Measurements from ENCODE around the gene FREM2.

FREM2 gene

DNA sequence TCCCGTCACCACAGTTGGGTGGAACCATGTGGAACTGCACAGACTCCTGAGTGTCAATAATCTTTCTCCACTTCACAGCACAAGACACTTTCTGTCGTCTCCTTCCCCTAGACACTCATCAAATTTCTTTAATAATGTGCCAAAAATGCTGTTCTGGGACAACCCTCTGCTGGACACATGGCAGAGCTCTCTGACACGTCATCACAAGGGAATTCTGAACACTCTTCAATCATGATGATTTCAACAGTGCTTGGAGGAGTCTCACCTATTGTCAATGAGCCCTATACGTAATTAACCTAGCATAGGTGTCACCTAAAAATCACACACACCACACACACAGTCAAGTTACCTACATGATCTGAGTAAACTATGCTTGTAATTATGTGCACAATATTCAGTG, 162.4 kb downstream of the FREM2 start:
- Histone ChIP-seq H3K9ac (ENCODE audit: low read depth in 1 of 2, low read length in 2 of 2) (no peak overlapping the region), H3K36me3 (ENCODE audit: control insufficient read depth in 1 of 2, insufficient read depth in 2 of 2, low read length in 2 of 2) (no peaks in the 10 kb centered on the region), H3K27ac (ENCODE audit: low read depth, low read length) (no peak overlapping the region), H3K9me3 (ENCODE audit: control insufficient read depth in 1 of 2, low read length in 2 of 2) (no peaks in the 10 kb centered on the region), H3K4me3 (ENCODE audit: low read depth in 1 of 2, low read length in 2 of 2) (no peak overlapping the region), H3K4me1 (ENCODE audit: control insufficient read depth in 1 of 2, insufficient read depth in 2 of 2, low read length in 2 of 2) (no peaks in the 10 kb centered on the region), H3K27me3 (ENCODE audit: control insufficient read depth in 1 of 2, insufficient read depth in 2 of 2, low read length in 2 of 2) (no peaks in the 10 kb centered on the region)

DNA sequence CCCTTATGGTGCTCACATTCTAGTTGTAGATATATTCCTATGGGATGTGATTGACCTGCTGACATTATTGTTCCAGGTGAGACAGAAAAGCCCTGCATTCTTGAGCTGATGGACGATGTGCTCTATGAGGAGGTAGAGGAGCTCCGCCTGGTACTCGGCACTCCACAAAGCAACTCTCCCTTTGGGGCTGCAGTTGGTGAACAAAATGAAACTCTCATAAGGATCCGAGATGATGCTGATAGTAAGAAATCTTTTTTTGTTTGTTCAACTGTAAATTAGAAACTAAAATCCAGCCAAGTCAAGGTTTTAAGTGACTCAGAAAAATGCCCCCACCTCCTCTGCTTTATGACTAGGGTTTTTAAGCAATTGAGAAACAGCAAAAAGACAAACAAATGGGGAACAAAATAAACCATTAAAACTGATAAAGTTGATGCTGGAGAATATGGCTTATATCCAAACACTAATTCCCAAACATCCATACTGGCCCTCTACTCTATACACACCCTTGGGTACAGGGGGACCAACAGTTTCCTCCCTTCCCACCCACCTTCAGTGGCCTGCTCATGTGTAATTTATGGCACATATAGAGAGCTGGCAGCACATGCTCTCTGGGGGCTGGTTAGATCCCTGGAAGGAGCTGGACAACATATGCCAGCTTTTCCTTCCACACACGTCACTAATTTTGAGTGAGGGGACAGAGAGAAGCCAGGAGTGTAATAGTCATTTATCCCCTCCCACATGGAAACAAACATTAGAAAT, 164.2 kb downstream of the FREM2 start:
- Histone ChIP-seq H3K4me3 (ENCODE audit: low read depth in 1 of 2, low read length in 2 of 2) (no peak overlapping the region), H3K27ac (ENCODE audit: low read depth, low read length) (no peak overlapping the region), H3K4me1 (ENCODE audit: control insufficient read depth in 1 of 2, insufficient read depth in 2 of 2, low read length in 2 of 2) (no peaks in the 10 kb centered on the region), H3K9ac (ENCODE audit: low read depth in 1 of 2, low read length in 2 of 2) (no peak overlapping the region), H3K36me3 (ENCODE audit: control insufficient read depth in 1 of 2, insufficient read depth in 2 of 2, low read length in 2 of 2) (no peaks in the 10 kb centered on the region), H3K9me3 (ENCODE audit: control insufficient read depth in 1 of 2, low read length in 2 of 2) (no peaks in the 10 kb centered on the region), H3K27me3 (ENCODE audit: control insufficient read depth in 1 of 2, insufficient read depth in 2 of 2, low read length in 2 of 2) (no peaks in the 10 kb centered on the region)

DNA sequence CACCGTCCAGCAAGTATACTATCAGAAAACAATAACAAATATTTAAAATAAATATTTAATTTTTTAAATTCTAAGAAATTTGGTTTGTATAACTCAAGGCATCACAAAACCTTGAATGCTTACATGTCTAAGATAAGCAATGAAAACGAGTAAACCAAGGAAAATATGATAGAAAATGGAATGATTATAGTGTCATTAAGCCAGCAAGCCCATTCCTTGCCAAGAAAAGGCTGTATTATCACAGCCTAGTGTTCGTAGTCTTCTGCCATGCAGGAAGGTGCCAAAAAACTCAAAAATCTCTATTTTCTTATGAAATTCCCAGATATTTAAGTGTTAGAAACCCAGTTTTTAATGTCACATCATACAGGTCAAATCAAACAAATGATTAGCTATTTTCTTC, 167.3 kb downstream of the FREM2 start:
- Histone ChIP-seq H3K27ac (ENCODE audit: low read depth, low read length) (no peak overlapping the region), H3K9ac (ENCODE audit: low read depth in 1 of 2, low read length in 2 of 2) (no peak overlapping the region), H3K4me1 (ENCODE audit: control insufficient read depth in 1 of 2, insufficient read depth in 2 of 2, low read length in 2 of 2) (no peaks in the 10 kb centered on the region), H3K27me3 (ENCODE audit: control insufficient read depth in 1 of 2, insufficient read depth in 2 of 2, low read length in 2 of 2) (no peaks in the 10 kb centered on the region), H3K36me3 (ENCODE audit: control insufficient read depth in 1 of 2, insufficient read depth in 2 of 2, low read length in 2 of 2) (no peaks in the 10 kb centered on the region), H3K9me3 (ENCODE audit: control insufficient read depth in 1 of 2, low read length in 2 of 2) (no peaks in the 10 kb centered on the region), H3K4me3 (ENCODE audit: low read depth in 1 of 2, low read length in 2 of 2) (no peak overlapping the region)

DNA sequence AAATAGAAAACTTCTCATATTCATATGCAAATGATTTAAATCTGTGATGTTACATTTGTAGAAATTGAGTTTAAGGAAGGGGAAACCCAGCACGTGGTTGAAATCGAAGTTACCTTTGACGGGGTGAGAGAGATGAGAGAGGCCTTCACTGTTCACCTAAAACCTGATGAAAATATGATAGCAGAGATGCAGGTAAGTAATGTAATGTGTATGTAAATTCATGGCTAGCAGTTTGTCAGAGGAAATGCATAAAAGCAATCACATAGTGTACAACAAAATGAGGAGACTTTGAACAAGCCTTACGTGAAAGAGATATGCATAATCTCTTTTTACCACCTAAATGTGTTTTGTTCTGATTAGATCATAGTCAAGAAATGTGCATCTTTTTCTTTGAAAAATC, 169.2 kb downstream of the FREM2 start:
- H3K27me3 ChIP-seq (ENCODE audit: control insufficient read depth in 1 of 2, insufficient read depth in 2 of 2, low read length in 2 of 2): no peaks in the 10 kb centered on the region
- no peak overlapping the region for H3K9ac ChIP-seq (ENCODE audit: low read depth in 1 of 2, low read length in 2 of 2)
- no peaks in the 10 kb centered on the region for H3K4me1 ChIP-seq (ENCODE audit: control insufficient read depth in 1 of 2, insufficient read depth in 2 of 2, low read length in 2 of 2)
- no peaks in the 10 kb centered on the region for H3K9me3 ChIP-seq (ENCODE audit: control insufficient read depth in 1 of 2, low read length in 2 of 2)
- no peak overlapping the region for H3K4me3 ChIP-seq (ENCODE audit: low read depth in 1 of 2, low read length in 2 of 2)
- no peak overlapping the region for H3K27ac ChIP-seq (ENCODE audit: low read depth, low read length)
- no peaks in the 10 kb centered on the region for H3K36me3 ChIP-seq (ENCODE audit: control insufficient read depth in 1 of 2, insufficient read depth in 2 of 2, low read length in 2 of 2)

DNA sequence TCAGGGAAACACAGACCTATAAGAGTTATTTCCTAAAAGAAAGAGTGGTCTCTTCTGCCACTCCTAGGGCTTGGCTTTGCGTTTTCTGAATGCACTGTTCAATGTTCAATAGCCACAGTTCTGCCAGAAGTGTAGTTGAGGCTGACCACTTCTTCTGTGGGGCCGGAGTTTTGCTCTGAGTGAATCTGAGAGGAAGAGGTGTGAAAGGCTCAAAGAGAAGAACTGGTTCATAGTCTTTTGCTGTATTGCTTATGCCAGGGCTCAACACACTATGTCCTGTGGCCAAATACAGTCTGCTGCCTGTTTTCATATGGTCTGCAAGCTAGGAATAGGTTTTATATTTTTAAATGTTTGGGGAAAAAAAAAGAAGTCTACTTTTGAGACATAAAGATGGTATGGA, 175.6 kb downstream of the FREM2 start:
- Histone ChIP-seq H3K4me3 (ENCODE audit: low read depth in 1 of 2, low read length in 2 of 2) (no peak overlapping the region), H3K36me3 (ENCODE audit: control insufficient read depth in 1 of 2, insufficient read depth in 2 of 2, low read length in 2 of 2) (no peaks in the 10 kb centered on the region), H3K9ac (ENCODE audit: low read depth in 1 of 2, low read length in 2 of 2) (no peak overlapping the region)

GRCh38 chr13:38863536-38863935, 176.7 kb downstream of the FREM2 start:
- peaks cover 0 to 3% of the 10 kb centered on the region in 2 donors for H3K27me3 ChIP-seq (ENCODE audit: control insufficient read depth in 1 of 2, insufficient read depth in 2 of 2, low read length in 2 of 2)
- H3K4me1 ChIP-seq (ENCODE audit: control insufficient read depth in 1 of 2, insufficient read depth in 2 of 2, low read length in 2 of 2): peaks cover 0 to 1% of the 10 kb centered on the region in 2 donors
- H3K4me3 ChIP-seq (ENCODE audit: low read depth in 1 of 2, low read length in 2 of 2): no peak overlapping the region
- H3K27ac ChIP-seq (ENCODE audit: low read depth, low read length): no peak overlapping the region
- H3K9me3 ChIP-seq (ENCODE audit: control insufficient read depth in 1 of 2, low read length in 2 of 2): no peaks in the 10 kb centered on the region
- H3K36me3 ChIP-seq (ENCODE audit: control insufficient read depth in 1 of 2, insufficient read depth in 2 of 2, low read length in 2 of 2): no peaks in the 10 kb centered on the region
- no peak overlapping the region for H3K9ac ChIP-seq (ENCODE audit: low read depth in 1 of 2, low read length in 2 of 2)

More for the DNA sequence above, 175.6 kb downstream of the FREM2 start:
- H3K27me3 ChIP-seq (ENCODE audit: control insufficient read depth in 1 of 2, insufficient read depth in 2 of 2, low read length in 2 of 2): peaks cover 0 to 3% of the 10 kb centered on the region in 2 donors
- H3K4me1 ChIP-seq (ENCODE audit: control insufficient read depth in 1 of 2, insufficient read depth in 2 of 2, low read length in 2 of 2): no peaks in the 10 kb centered on the region
- H3K9me3 ChIP-seq (ENCODE audit: control insufficient read depth in 1 of 2, low read length in 2 of 2): no peaks in the 10 kb centered on the region
- H3K27ac ChIP-seq (ENCODE audit: low read depth, low read length): no peak overlapping the region

DNA sequence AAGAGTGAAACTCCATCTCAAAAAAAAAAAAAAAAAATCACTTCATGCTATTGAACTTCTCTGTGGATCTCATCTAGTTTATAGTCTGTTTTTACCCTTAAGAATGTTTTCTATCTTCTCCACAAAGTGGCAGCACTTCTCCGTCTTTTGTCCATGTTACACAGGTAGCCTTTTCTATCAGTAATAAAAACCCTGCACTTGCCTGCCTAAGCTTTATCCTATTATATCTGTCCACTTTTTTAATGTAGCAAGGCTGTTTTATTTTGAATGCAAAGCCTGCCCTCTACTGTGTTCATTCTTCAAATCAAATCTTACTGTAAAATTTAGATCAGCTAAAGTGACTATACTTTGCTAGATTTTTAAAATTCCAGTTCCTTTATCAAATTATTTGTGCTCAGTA, 179.8 kb downstream of the FREM2 start:
- Histone ChIP-seq H3K27ac (ENCODE audit: low read depth, low read length) (no peak overlapping the region), H3K27me3 (ENCODE audit: control insufficient read depth in 1 of 2, insufficient read depth in 2 of 2, low read length in 2 of 2) (peaks cover 0 to 3% of the 10 kb centered on the region in 2 donors), H3K4me1 (ENCODE audit: control insufficient read depth in 1 of 2, insufficient read depth in 2 of 2, low read length in 2 of 2) (peaks cover 0 to 5% of the 10 kb centered on the region in 2 donors), H3K4me3 (ENCODE audit: low read depth in 1 of 2, low read length in 2 of 2) (no peak overlapping the region), H3K36me3 (ENCODE audit: control insufficient read depth in 1 of 2, insufficient read depth in 2 of 2, low read length in 2 of 2) (no peaks in the 10 kb centered on the region), H3K9me3 (ENCODE audit: control insufficient read depth in 1 of 2, low read length in 2 of 2) (no peaks in the 10 kb centered on the region), H3K9ac (ENCODE audit: low read depth in 1 of 2, low read length in 2 of 2) (no peak overlapping the region)

DNA sequence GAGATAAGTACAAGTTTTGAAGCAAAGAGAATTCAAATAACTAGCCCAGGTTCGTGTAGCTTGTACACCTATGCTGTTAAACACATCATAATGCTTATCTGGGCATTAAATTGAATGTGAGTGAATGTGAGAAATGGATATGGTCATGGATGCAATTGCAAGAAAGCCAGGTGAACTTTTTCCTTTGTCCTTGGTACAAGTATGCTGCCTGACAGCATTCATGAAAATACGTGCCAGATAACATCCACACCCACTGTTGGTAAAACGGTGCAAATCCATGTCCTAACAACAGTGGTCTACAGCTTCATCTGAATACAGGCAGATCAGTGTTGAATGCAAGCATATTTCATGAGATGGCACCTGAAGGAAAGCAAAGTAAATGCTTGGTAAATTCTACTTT, 181.5 kb downstream of the FREM2 start:
- H3K36me3 ChIP-seq (ENCODE audit: control insufficient read depth in 1 of 2, insufficient read depth in 2 of 2, low read length in 2 of 2): no peaks in the 10 kb centered on the region
- H3K9ac ChIP-seq (ENCODE audit: low read depth in 1 of 2, low read length in 2 of 2): no peak overlapping the region
- no peaks in the 10 kb centered on the region for H3K9me3 ChIP-seq (ENCODE audit: control insufficient read depth in 1 of 2, low read length in 2 of 2)
- no peak overlapping the region for H3K4me3 ChIP-seq (ENCODE audit: low read depth in 1 of 2, low read length in 2 of 2)
- H3K27ac ChIP-seq (ENCODE audit: low read depth, low read length): no peak overlapping the region
- H3K4me1 ChIP-seq (ENCODE audit: control insufficient read depth in 1 of 2, insufficient read depth in 2 of 2, low read length in 2 of 2): peaks cover 0 to 5% of the 10 kb centered on the region in 2 donors
- H3K27me3 ChIP-seq (ENCODE audit: control insufficient read depth in 1 of 2, insufficient read depth in 2 of 2, low read length in 2 of 2): no peaks in the 10 kb centered on the region

DNA sequence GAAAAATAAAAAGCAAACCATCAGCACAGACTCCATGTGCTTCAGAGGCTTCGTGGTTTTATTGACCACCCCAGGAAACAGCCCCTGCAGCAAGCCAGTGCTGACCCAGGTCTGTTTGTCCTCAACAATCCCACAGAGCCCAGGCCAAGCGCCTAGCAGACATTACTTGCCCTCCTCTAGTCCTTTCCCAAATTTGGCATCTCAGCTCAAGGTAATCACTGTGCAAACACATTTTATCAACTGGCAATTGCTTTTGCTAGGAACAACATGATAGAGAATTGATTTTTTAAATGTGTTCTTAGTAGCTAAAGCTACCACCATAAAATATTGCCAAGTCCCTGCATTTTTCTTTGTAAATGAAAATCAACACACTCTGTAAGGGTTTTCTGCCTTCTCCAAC, 182.0 kb downstream of the FREM2 start:
- no peak overlapping the region for H3K4me3 ChIP-seq (ENCODE audit: low read depth in 1 of 2, low read length in 2 of 2)
- H3K27me3 ChIP-seq (ENCODE audit: control insufficient read depth in 1 of 2, insufficient read depth in 2 of 2, low read length in 2 of 2): no peaks in the 10 kb centered on the region
- no peak overlapping the region for H3K9ac ChIP-seq (ENCODE audit: low read depth in 1 of 2, low read length in 2 of 2)
- H3K4me1 ChIP-seq (ENCODE audit: control insufficient read depth in 1 of 2, insufficient read depth in 2 of 2, low read length in 2 of 2): peaks cover 0 to 5% of the 10 kb centered on the region in 2 donors
- H3K9me3 ChIP-seq (ENCODE audit: control insufficient read depth in 1 of 2, low read length in 2 of 2): no peaks in the 10 kb centered on the region
- no peaks in the 10 kb centered on the region for H3K36me3 ChIP-seq (ENCODE audit: control insufficient read depth in 1 of 2, insufficient read depth in 2 of 2, low read length in 2 of 2)
- H3K27ac ChIP-seq (ENCODE audit: low read depth, low read length): no peak overlapping the region

GRCh38 chr13:38871275-38871674, 184.4 kb downstream of the FREM2 start:
- no peak overlapping the region for H3K27ac ChIP-seq (ENCODE audit: low read depth, low read length)
- H3K9me3 ChIP-seq (ENCODE audit: control insufficient read depth in 1 of 2, low read length in 2 of 2): no peaks in the 10 kb centered on the region
- H3K9ac ChIP-seq (ENCODE audit: low read depth in 1 of 2, low read length in 2 of 2): no peak overlapping the region
- H3K36me3 ChIP-seq (ENCODE audit: control insufficient read depth in 1 of 2, insufficient read depth in 2 of 2, low read length in 2 of 2): no peaks in the 10 kb centered on the region
- H3K4me3 ChIP-seq (ENCODE audit: low read depth in 1 of 2, low read length in 2 of 2): no peak overlapping the region
- no peaks in the 10 kb centered on the region for H3K27me3 ChIP-seq (ENCODE audit: control insufficient read depth in 1 of 2, insufficient read depth in 2 of 2, low read length in 2 of 2)
- peaks cover 0 to 5% of the 10 kb centered on the region in 2 donors for H3K4me1 ChIP-seq (ENCODE audit: control insufficient read depth in 1 of 2, insufficient read depth in 2 of 2, low read length in 2 of 2)

Data from duodenal mucosa (tissue), 2 donors.